Measurements from ENCODE around the gene TCF25.

DNA sequence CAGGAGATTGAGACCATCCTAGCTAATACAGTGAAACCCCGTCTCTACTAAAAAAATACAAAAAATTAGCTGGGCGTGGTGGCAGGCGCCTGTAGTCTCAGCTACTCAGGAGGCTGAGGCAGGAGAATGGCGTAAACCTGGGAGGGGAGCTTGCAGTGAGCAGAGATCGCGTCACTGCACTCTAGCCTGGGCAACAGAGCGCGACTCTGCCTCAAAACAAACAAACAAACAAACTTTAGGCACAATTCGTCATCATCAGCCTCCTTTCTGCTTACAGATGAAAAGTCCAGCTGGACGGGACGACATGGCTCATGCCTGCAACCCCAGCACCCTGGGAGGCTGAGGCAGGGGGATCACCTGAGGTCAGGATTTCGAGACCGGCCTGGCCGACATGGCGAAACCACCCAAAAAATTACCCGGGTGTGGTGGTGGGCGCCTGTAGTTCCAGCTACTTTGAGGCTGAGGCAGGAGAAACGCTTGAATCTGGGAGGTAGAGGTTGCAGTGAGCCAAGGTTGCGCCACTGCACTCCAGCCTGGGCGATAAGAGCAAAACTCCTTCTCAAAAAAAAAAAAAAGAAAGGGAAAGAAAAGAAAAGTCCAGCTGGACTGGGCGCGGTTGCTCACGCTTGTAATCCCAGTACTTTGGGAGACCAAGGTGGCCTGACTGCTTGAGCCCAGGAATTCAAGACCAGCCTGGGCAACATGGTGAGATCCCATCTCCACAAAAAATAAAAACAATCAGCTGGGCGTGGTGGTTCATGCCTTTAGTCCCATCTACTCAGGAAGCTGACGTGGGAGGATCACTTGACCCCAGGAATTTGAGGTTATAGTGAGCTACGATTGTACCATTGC, 46.6 kb upstream of the TCF25 start:
- TF ChIP-seq CTCF (conservative IDR thresholded peaks at IDR 0.05) (no peak), EZH2 (IDR thresholded peaks at IDR 0.05; ENCODE audit: low read depth) (no peak)

All from PC-9 (cell line).